ENCODE results near the gene RBFOX2.
A peak's percentile ranks its signal among the peaks of the same experiment; 100 is the strongest.

RBFOX2 gene

DNA sequence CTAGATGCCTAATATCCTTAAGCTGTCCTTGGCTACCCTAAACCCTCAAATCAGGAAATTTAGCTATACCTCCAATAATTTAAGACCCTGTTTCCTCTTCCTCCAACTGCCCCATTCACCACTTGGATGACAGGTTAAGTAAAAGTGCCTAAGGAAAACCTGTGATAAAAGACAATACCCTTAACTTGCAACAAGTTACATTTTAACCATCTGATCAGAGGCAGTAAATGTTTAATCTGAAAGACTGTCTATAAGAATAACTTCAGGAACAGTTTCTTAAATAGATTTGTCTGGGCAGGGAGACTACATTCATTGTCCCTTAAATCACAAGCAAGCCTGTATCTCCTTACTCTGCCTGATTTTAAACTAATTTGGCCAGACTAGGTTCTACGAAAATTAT is 181.8 kb downstream of the RBFOX2 start:
- no peak overlapping the region for H3K4me3 ChIP-seq (ENCODE audit: control insufficient read depth, low read depth, low read length)
- TF ChIP-seq CTCF (conservative IDR thresholded peaks at IDR 0.05; ENCODE audit: control insufficient read depth, insufficient read depth, low read depth, low read length), result no peak
- DNase-seq (ENCODE audit: low read depth), result no peak

DNA sequence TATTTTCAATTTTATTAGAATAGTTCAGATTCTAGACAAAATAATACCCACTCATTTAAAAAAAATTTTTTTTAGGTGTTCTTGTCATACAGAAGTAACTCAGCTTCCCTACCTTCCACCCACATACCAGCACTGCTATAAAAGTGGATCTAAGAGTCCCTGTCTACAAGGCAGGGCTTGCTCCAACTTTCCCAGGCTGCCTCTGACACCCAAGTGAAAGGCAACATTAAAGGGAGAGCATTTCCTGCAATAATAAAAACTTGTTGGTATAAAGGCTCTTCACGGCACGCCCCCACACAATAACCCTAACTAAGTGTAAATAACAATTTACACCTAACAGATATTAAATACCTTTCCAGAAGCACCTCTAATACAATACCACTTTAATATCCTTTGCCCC is 183.7 kb downstream of the RBFOX2 start:
- DNase-seq (ENCODE audit: low read depth), result no peak
- H3K4me3 ChIP-seq (ENCODE audit: control insufficient read depth, low read depth, low read length), result no peak overlapping the region
- TF ChIP-seq CTCF (conservative IDR thresholded peaks at IDR 0.05; ENCODE audit: control insufficient read depth, insufficient read depth, low read depth, low read length), result no peak

- DNase-seq (ENCODE audit: low read depth), result peak; percentile 49
- peak; percentile 61 for TF ChIP-seq CTCF (conservative IDR thresholded peaks at IDR 0.05; ENCODE audit: control insufficient read depth, insufficient read depth, low read depth, low read length)
- H3K4me3 ChIP-seq (ENCODE audit: control insufficient read depth, low read depth, low read length), result no peak overlapping the region
Measured at GRCh38 chr22:35842954-35843353, 185.7 kb downstream of the RBFOX2 start.

GRCh38 chr22:35842519-35842913 is 186.1 kb downstream of the RBFOX2 start:
- no peak overlapping the region for H3K4me3 ChIP-seq (ENCODE audit: control insufficient read depth, low read depth, low read length)
- TF ChIP-seq CTCF (conservative IDR thresholded peaks at IDR 0.05; ENCODE audit: control insufficient read depth, insufficient read depth, low read depth, low read length), result no peak
- DNase-seq (ENCODE audit: low read depth), result no peak

- DNase-seq (ENCODE audit: low read depth), result no peak
- TF ChIP-seq CTCF (conservative IDR thresholded peaks at IDR 0.05; ENCODE audit: control insufficient read depth, insufficient read depth, low read depth, low read length), result no peak
- H3K4me3 ChIP-seq (ENCODE audit: control insufficient read depth, low read depth, low read length), result no peak overlapping the region
Measured at GRCh38 chr22:35841907-35842518, 186.6 kb downstream of the RBFOX2 start.

DNA sequence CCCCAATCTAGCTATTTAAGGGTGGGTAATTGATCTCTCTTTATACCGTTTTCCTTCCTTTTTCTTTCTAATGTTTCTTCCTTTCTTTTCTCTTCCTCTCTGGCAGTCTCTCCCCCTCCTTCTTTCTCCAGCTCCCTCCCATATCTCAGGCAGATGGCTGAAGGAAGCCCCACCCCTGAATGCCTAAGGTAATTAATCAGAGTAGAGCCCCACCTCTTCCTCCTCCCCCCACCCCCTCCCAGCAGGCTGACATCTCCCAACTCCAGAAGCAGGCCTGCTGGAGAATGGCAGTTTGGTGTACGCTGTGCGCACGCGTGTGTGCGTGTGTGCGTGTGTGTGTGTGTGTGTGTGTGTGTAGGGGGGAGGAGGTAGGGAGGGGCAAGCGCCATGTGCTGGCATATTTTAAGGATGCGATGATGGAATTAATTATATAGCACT is 188.3 kb downstream of the RBFOX2 start:
- peak overlapping the region; percentile 86 for H3K4me3 ChIP-seq (ENCODE audit: control insufficient read depth, low read depth, low read length)
- no peak for TF ChIP-seq CTCF (conservative IDR thresholded peaks at IDR 0.05; ENCODE audit: control insufficient read depth, insufficient read depth, low read depth, low read length)
- peak; percentile 98 for DNase-seq (ENCODE audit: low read depth)

DNA sequence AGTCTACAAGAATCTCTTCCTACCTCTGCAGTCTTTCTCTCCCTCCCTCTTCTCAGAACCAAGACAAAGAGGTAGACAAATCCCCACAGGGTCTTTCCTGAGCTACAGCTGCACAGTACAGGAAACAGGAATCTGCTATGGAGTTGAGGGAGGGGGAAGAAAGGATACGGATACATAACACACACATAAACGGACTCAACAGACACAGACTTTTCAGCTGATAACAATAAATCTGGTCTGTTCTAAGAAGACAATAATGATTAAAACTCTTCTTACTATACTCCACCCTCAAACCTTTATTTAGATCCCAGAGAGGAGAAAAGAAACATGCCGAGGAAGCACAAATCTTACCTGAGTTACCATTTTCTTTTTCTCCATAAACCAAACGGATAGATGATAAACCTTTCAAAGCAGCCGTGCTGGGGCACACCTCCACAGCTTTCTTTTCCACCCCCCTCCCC is 188.8 kb downstream of the RBFOX2 start:
- H3K4me3 ChIP-seq (ENCODE audit: control insufficient read depth, low read depth, low read length), result peak overlapping the region; percentile 86

More for the DNA sequence above, 188.8 kb downstream of the RBFOX2 start:
- TF ChIP-seq CTCF (conservative IDR thresholded peaks at IDR 0.05; ENCODE audit: control insufficient read depth, insufficient read depth, low read depth, low read length), result no peak
- DNase-seq (ENCODE audit: low read depth), result peak; percentile 21
